CD4-positive, alpha-beta T cell treated with Interleukin-6 at 100 ng/mL for 8 hours (primary cell): ENCODE measurements around the gene FMO3.

Source experiments
- DNase-seq: peaks from one replicate; pipeline ENCODE4 v3.0.0-alpha.2; 2020; ENCODE audit warnings: mixed read lengths, low spot score

The FMO3 gene

GRCh38 chr1:171116676-171117075, 26.0 kb downstream of the FMO3 start:
- no peak for DNase-seq

- DNase-seq: no peak
Measured at GRCh38 chr1:171117085-171117484, 26.4 kb downstream of the FMO3 start.

GRCh38 chr1:171119648-171120047, 28.9 kb downstream of the FMO3 start:
- DNase-seq: no peak

- DNase-seq: no peak
Measured at GRCh38 chr1:171122299-171122698, 31.6 kb downstream of the FMO3 start.

- DNase-seq: no peak
Measured at GRCh38 chr1:171122893-171123292, 32.2 kb downstream of the FMO3 start.

GRCh38 chr1:171126504-171126903, 35.8 kb downstream of the FMO3 start:
- no peak for DNase-seq

- DNase-seq: no peak
Measured at GRCh38 chr1:171127099-171127498, 36.4 kb downstream of the FMO3 start.

GRCh38 chr1:171127501-171127900, 36.8 kb downstream of the FMO3 start:
- DNase-seq: no peak

GRCh38 chr1:171128463-171128862, 37.8 kb downstream of the FMO3 start:
- DNase-seq: no peak

- DNase-seq: no peak
Measured at GRCh38 chr1:171134204-171134923, 43.7 kb downstream of the FMO3 start.

GRCh38 chr1:171137580-171137979, 46.9 kb downstream of the FMO3 start:
- DNase-seq: no peak

- DNase-seq: no peak
Measured at GRCh38 chr1:171138980-171139379, 48.3 kb downstream of the FMO3 start.

- DNase-seq: no peak
Measured at GRCh38 chr1:171139890-171140289, 49.2 kb downstream of the FMO3 start.

GRCh38 chr1:171140401-171140800, 49.7 kb downstream of the FMO3 start:
- DNase-seq: no peak

- DNase-seq: no peak
Measured at GRCh38 chr1:171140956-171141687, 50.4 kb downstream of the FMO3 start.

GRCh38 chr1:171141688-171142415, 51.1 kb downstream of the FMO3 start:
- DNase-seq: no peak

GRCh38 chr1:171142416-171143385, 52.0 kb downstream of the FMO3 start:
- DNase-seq: no peak

- no peak for DNase-seq
Measured at GRCh38 chr1:171150156-171150555, 59.5 kb downstream of the FMO3 start.

- no peak for DNase-seq
Measured at GRCh38 chr1:171152549-171152948, 61.8 kb downstream of the FMO3 start.

- DNase-seq: no peak
Measured at GRCh38 chr1:171155484-171155883, 64.8 kb downstream of the FMO3 start.

- no peak for DNase-seq
Measured at GRCh38 chr1:171158096-171158495, 67.4 kb downstream of the FMO3 start.

- DNase-seq: no peak
Measured at GRCh38 chr1:171158551-171158950, 67.8 kb downstream of the FMO3 start.
